Measurements from ENCODE around the gene F2RL2.

GRCh38 chr5:76657091-76657490, 33.9 kb upstream of the F2RL2 start:
- TF ChIP-seq RAD21 (conservative IDR thresholded peaks at IDR 0.05) (no peak), CTCF (IDR thresholded peaks at IDR 0.05; ENCODE audit: poor library complexity, severe bottlenecking) (no peak), TAF1 (IDR thresholded peaks at IDR 0.05; ENCODE audit: low read depth) (no peak)

Measured in neural cell (in vitro differentiated cells).